GM21717 (cell line): ENCODE results near the gene CRY1.

Experiments
- ATAC-seq: cut with Tn5 transposase; IDR thresholded peaks from one replicate; pipeline ENCODE4 v1.9.1; 2021; ENCODE audit warnings: mild to moderate bottlenecking, moderate library complexity; ENCODE audit not compliant: unreplicated experiment

Gene CRY1

DNA sequence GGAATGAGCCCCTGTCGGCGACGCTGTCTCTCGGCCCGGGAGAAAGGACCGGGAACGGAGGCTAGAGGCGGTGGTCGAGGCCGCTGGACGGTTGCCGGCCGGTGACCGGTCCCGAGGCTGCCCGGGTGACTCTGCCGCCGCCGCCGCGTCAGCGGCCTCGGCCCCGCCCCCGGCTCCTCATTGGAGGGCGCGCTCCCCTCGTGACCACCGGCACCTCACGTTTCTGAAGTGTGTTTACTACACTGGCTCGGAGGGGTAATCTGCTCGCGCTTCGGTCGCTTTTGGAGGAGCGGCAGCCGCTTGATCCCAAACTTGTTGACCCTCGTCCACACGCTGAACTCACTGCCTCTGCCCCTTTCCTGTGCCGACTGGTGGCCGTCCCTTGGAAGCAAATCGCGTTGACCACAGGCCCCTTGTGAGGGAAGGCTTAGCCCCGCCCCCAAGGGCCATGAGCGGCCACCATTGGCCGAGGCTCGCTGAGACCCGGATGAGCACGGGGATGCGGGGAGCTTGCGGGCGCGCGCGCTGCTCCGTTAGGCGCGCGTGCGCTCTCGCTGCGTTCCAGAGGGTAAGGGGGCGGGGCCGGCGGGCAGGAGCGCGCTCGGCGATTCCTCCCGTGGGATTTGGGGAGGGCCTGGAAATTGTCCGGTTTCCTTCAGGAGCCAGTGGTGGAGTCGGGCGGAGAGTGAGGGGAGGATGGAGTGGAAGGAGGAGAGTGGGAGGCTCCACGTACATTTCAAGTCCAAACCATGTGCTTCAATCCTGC is at the start of gene CRY1:
Gene CRY1 (minus strand): TSS at position 133 of the 766 bp plus-strand sequence. CDS start 588 bp downstream, outside the sequence.
- ATAC-seq: peak; percentile 69

- no peak for ATAC-seq
Observed at GRCh38 chr12:107139787-107140186, 46.4 kb upstream of the CRY1 start.

GRCh38 chr12:107138990-107139389 is 45.6 kb upstream of the CRY1 start:
- no peak for ATAC-seq

- ATAC-seq: no peak
Observed at GRCh38 chr12:107135177-107135576, 41.8 kb upstream of the CRY1 start.

- no peak for ATAC-seq
Observed at GRCh38 chr12:107134558-107134957, 41.2 kb upstream of the CRY1 start.

- no peak for ATAC-seq
Observed at GRCh38 chr12:107133462-107133861, 40.1 kb upstream of the CRY1 start.

GRCh38 chr12:107131832-107132616 is 38.7 kb upstream of the CRY1 start:
- ATAC-seq: no peak

DNA sequence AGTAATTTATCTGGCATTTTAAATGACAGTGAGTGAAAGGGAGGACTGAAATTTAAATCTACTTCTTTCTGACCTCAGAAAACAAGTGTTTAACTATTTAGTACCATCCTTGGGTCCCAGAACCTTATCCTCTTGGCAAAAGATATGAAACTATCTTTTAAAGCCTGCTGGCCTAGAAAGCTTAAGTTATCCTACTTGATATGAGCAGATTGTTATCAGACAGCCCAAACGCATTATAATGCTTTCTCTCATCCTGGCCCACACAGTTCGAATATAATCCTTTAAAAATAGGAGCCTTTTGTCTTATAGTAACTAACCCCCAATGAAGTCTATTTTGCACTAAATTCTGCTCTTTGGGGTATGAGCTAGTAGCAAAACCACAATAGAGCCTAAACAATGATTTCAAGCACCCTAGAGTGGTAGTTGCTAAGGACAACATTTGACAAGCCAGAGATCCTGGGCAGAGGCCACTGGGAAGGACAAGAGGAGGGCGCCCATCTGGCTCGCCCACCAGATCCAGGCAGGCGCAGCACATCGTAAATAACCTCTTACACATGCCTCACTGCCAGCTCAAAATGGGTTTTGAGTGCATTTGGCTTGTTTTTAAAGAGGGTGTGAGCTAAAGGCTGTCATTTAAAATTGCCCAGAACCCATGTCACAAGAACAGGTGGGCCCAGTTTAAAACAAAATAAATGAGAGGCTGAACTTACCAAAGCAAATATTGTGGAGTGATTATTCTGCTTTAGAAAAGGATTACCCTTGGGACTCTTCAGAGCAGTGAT is 37.7 kb upstream of the CRY1 start:
- no peak for ATAC-seq

- ATAC-seq: no peak
Observed at GRCh38 chr12:107129315-107129930, 36.1 kb upstream of the CRY1 start.

- no peak for ATAC-seq
Observed at GRCh38 chr12:107127482-107128430, 34.4 kb upstream of the CRY1 start.

DNA sequence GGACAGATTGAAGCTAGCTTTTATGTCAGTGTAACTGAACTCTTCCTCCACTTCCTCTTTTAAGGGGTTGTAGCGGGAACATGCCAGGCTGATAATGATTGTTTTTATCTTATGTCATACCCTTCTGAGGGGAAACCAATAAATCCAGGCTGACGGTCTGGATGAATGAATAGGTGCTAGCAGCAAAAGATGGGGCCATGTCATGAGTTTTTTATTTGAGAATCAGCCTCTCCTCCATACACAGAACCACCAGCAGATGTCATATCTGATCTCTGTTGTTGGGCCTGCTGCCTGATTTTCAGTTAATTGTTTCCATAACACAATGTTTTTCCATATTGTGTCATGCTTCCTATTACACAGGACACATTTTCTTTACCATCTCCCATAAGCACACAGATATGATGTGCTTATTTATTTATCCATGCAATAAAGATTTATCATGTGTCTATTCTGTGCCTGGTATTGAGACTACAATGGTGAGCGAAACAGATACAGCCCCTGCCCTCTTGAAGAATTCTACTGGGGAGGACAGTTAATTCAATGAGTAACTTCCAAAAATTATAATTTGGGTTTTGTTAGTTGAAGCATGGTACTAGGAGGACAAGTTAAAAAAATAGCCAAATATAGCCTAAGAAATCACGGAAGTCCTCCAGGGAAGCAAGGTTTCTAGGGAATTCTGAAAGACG is 33.6 kb upstream of the CRY1 start:
- no peak for ATAC-seq

DNA sequence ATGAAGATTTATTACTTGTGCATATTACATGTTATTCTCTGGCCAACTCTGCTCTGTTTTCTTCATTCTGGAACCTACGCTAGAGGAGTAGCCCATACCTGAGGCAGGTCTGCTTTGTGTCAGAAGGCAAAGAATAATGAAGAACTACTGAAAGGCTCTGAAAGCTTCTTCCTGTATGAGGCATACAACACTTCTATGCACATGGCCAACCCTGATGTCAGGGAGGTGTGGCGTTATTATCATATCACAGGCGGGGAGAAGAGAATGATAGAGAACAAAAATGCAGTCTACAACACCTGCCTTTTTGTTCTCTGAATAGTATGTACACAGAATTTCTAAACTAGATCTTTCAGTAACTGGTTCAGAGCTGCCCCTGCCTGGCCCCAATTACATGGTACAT is 32.5 kb upstream of the CRY1 start:
- no peak for ATAC-seq

DNA sequence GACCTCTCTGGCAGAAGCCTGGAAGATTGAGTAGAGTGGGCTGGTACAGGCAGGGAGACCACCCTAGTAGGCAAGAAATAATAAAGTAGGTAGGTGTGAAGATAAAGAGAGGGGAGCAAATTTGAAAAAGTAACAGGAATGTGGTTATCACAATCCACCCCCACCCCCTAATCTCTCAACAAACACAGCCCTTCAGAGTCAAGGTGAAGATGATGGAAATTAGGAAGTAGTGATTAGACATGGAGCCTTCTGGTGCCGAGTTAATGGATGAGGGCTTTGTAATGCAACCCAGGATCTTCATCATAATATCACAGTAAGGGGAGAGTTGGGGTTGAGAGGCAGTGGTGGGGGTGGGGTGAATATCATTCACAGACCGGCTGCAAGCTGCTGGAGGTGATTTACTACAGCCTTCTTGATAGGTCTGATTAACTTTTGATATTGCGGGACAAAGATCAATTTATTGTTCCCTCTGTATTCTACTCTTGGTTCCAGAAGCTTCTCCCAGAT is 29.2 kb upstream of the CRY1 start:
- no peak for ATAC-seq

DNA sequence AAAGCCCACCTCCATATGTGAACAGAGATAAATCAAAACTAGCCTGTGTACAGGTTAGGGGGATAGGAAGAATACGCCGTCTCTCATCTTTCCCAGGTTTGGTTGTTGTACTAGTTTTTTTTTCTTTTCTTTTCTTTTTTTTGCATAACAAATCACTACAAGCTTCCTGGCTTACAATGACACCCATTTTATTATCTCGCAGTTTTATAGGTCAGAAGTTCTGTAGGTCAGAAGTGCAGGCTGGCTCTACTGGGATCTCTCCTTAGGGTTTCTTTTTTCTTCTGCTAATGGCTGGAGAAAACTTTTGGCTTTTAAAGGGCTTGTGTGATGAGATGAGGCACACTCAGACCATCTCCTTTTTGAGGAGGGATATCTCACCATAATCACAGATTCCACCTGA is 25.7 kb upstream of the CRY1 start:
- ATAC-seq: no peak

GRCh38 chr12:107118624-107119023 is 25.3 kb upstream of the CRY1 start:
- ATAC-seq: no peak

GRCh38 chr12:107115119-107115518 is 21.8 kb upstream of the CRY1 start:
- ATAC-seq: no peak

DNA sequence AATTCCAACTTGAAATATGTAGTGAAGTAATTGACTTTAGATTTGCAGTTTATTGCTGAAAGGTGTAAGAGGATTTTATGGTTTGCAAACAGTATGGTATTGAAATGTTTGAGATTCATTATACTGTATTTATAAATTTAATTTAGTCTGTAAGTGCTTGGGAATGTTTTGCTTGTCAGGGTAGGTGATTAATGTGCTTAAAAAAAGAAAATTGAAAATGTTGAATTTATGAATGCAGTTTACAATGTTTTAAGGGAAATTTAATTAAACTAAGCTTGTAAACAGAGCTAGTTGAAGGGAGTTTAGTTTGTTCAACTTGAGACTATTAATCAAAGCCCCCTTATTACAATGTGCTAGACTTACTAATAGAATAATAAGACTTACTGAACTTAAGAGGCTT is 18.0 kb upstream of the CRY1 start:
- no peak for ATAC-seq

DNA sequence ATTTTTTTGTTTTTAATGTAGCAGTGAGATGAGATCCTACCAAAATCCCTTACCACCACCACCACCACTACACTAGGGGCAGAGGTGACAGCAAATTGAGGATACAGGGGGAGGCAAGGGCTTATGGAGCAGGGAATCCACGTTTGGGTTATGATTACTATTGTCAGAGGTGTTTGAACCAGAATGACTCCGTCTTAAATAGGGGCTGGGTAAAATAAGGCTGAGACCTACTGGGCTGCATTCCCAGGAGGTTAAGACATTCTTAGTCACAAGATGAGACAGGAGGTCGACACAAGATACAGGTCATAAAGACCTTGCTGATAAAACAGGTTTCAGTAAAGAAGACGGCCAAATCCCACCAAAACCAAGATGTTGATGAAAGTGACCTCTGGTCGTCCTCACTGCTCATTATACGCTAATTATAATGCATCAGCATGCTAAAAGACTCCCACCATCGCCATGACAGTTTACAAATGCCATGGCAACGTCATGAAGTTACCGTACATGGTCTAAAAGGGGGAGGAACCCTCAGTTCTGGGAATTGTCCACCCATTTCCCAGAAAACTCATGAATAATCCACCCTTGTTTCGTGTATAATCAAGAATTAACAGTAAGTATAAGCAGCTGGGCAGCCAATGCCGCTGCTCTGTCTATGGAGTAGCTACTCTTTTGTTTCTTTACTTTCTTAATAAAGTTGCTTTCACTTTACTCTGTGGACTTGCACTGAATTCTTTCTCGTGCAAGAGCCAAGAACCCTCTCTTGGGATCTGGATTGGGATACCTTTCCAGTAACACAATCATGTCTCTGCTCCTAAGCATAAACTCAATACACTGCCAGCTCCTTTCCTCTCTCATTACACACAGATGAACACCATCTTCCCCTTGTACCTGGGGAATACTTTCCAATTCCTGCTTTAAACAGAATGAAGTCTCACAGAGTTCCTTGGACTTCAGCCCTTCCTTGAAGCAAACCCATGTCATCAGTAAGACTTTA is 16.7 kb upstream of the CRY1 start:
- no peak for ATAC-seq
